IPS DF 19.7 (cell line): ENCODE measurements around the gene PPFIA1.
"Not testable (repeated sequence)": the region's sequence is repeated elsewhere in the genome, so short reads cannot be mapped to it uniquely, and the experiment has no call there.

ENCODE experiments used
- DNase-seq: peaks from one replicate; pipeline ENCODE4 v3.0.0-alpha.2; 2013; ENCODE audit warnings: low read depth, low spot score

Gene PPFIA1

GRCh38 chr11:70324376-70325115 lies 54.1 kb downstream of the PPFIA1 start:
- no peak for DNase-seq

DNA sequence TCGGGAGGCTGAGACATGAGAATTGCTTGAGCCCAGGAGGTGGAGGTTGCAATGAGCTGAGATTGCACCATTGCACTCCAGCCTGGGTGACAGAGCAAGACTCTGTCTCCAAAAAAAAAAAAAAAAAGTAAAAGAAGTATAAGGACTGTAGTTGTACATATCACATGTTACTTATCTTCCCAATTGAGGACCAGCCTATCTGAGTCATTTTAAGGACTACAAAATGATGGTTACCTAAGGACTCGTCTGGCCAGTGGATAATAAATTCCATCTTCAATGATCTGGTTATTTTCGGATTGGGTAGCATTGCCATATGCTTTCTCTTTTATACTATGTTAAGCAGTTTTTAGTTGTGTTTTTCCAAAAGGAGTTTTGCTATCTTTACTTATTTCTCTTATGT lies 55.3 kb downstream of the PPFIA1 start:
- DNase-seq, result no peak

DNA sequence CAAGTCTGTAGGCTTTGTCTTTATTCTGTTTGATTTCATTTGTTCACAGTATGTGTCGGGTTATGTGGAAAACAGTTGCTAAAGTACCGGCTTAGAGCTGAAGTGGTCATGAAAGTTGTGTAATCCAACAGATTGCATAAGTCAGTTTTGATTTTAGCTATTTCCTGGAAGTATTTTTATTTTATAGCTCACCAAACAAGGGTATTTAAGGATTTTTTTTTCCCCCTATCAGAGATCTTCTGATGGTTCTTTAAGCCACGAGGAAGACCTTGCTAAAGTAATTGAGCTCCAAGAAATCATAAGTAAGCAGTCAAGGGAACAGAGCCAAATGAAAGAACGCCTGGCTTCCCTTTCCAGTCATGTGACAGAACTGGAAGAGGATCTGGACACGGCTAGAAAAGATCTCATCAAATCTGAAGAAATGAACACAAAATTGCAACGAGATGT lies 55.9 kb downstream of the PPFIA1 start:
- no peak for DNase-seq

DNA sequence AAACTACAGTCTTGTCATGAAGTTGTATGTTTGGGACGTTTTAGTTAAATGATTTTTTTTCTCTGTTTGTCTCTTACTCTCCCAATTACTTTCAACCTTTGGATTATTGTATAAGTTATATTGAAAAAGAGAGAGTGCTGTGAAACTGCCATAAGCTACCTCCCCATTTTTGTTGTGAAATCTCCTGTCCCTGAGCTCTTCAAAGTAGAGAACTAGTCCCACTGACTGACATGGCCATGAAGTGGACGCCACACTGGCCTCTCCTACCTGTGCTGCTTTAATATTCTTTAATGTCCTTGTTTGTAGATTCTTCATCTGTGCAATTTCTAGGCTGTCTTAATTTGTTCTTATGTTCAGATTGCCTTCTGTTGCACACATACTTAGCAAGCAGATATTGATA lies 56.3 kb downstream of the PPFIA1 start:
- DNase-seq, result no peak

GRCh38 chr11:70327717-70328116 lies 57.2 kb downstream of the PPFIA1 start:
- DNase-seq, result no peak

- no peak for DNase-seq
Observed at GRCh38 chr11:70328556-70328955, 58.1 kb downstream of the PPFIA1 start.

DNA sequence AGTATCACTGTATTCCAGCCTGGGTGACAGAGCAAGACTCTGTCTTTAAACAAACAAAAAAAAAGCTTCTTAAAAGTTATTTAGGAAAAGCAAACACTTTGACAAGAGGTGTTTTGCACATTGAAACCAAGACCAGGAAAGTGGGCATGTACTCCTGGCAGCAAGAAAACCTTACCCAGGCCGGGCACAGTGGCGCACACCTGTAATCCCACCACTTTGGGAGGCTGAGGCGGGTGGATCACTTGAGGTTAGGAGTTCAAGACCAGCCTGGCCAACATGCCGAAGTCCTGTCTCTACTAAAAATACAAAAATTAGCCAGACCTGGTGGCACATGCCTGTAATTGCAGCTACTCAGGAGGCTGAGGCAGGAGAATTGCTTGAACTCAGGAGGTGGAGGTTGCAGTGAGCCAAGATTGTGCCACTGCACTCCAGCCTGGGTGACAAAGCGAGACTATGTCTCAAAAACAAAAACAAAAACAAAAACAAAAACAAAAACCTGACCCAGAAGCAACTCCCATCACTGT lies 60.9 kb downstream of the PPFIA1 start:
- DNase-seq, result not testable (repeated sequence)

- no peak for DNase-seq
Observed at GRCh38 chr11:70331901-70332300, 61.4 kb downstream of the PPFIA1 start.

GRCh38 chr11:70332567-70332966 lies 62.1 kb downstream of the PPFIA1 start:
- no peak for DNase-seq

DNA sequence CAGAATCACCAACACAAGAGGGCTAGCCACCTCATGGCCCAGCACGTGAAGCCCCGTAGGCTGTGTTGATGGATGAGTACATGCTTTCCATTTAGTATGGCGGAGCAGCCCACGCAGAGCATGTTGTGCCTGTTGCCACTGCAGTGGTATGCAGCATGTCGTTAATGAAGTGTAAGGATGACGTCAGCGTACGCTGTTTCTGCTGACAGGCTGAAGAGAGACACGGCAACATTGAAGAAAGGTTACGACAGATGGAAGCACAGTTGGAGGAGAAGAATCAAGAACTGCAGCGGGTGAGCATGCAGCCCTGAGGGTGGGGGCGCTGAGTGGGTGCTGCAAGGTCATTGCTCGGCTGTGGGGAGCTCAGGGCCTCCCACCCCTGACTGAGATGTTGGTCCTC lies 62.8 kb downstream of the PPFIA1 start:
- no peak for DNase-seq

DNA sequence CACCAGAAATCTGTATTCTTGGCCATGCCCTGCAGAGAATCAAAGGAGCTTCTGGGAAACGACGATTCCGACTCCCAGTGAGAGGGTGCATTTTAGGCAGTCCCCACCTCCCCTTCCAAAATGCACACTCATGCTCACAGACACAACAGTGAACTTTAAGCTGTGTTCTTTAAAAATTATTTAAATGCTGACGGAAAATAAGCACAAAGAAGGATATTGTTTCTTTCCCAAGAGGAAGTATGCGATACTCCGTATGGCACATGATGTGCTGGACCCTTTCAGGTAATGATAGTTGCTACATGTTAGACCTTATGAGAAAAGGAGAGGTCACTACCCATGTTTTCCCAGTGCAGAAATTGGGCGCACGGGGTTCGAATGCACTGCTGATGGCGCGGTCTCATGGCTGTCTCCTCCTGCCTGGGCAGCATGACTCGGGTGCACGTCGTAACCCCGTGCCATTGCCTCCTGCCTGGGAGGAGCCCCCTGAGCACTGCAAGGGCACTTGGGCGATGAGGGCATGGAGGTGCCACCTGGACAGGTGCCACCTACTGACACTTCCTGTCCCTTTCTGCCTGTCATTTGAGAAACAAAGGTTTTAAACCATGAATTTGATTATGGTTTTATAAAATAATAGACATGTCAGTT lies 64.0 kb downstream of the PPFIA1 start:
- no peak for DNase-seq

GRCh38 chr11:70335511-70335910 lies 65.0 kb downstream of the PPFIA1 start:
- DNase-seq, result no peak

DNA sequence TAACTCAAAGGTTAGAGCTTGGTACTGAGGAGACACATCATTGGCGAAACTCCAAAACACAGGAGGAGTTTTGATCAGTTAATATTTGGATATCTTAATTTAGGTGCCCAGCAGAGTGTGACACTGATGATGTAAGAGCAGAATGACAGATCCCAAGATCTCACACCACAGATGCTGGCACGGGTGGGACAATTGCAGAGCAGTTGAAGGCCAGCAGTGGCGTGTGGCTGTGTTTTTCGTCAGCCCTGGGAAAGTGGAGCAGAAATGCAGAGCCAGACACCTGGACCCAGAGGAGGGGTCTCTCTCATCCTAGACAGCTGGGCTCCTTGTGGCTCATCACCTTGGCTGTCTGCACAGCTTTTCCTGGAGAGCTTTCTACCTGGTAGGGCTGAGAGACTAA lies 68.1 kb downstream of the PPFIA1 start:
- no peak for DNase-seq

DNA sequence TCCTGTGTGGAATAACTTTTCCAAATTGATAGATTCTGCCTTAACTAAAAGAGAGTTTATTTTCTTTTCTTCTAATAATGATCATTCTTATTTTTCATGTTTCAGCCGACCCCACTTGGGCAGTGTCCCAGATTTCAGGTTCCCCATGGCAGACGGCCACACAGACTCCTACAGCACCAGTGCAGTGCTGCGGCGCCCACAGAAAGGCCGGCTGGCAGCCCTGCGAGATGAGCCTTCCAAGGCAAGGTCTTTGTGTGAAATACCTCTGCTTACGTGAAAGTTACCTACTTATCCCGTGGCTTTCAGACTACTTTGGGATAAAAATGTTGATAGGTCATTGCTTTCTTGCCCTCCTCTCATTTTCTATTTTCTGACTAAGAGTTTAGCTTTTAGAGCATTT lies 68.6 kb downstream of the PPFIA1 start:
- no peak for DNase-seq

GRCh38 chr11:70341881-70342429 lies 71.5 kb downstream of the PPFIA1 start:
- DNase-seq, result no peak

DNA sequence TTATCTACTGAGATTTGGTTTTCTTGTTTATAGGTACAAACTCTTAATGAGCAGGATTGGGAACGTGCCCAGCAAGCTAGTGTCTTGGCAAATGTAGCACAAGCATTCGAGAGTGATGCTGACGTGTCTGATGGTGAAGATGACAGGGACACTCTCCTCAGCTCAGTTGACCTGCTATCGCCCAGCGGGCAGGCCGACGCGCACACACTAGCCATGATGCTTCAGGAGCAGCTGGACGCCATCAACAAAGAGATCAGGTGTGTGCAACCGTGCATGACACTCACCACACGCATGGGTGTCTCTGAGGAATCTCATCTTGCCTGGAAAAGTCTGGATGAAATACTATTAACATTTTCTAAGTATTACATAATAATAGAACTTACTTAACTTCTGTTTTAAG lies 73.1 kb downstream of the PPFIA1 start:
- no peak for DNase-seq

- no peak for DNase-seq
Observed at GRCh38 chr11:70348191-70348590, 77.7 kb downstream of the PPFIA1 start.

DNA sequence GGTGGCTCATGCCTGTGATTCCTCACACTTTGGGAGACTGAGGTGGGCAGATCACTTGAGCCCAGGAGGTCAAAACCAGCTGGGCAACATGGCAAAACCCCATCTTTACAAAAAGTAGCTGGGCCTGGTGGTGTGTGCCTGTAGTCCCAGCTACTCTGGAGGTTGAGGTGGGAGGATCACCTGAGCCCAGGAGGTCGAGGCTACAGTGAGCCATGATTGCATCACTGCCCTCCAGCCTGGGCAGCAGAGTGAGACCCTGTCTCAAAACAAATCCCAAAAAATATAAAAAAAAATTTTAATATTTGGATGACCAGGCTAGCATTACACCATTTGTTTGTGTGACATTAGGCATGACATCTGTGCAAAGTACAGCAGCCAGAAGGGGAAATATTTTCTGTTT lies 78.1 kb downstream of the PPFIA1 start:
- DNase-seq, result no peak

- no peak for DNase-seq
Observed at GRCh38 chr11:70351646-70352045, 81.2 kb downstream of the PPFIA1 start.

DNA sequence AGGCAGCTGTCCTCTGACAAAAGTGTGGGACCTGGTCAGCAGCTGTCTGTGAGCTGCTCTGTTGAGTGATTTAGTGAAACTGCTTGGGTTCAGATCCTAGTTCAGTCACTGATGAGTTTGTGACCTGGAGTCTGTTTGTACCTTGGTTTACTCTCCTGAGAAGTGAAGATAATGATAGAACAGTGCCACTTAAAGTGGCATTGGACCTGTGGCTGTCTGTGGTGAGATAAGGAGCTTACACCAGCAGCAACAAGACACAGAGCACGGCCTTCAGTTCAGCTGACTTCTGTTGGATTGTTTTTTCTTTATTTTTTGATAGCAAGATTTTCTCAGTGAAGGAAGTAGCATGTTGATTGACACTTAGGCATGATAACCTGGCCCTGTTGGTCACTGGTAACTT lies 81.6 kb downstream of the PPFIA1 start:
- DNase-seq, result no peak

GRCh38 chr11:70352601-70353000 lies 82.1 kb downstream of the PPFIA1 start:
- no peak for DNase-seq

GRCh38 chr11:70353329-70353728 lies 82.8 kb downstream of the PPFIA1 start:
- no peak for DNase-seq
